ENCODE data around the gene DEFB123. TPM values are rescaled to one million over a fixed set of nuclear protein-coding genes. Genes with fewer than 3 reads are reported as not detected.

The DEFB123 gene, protein sequence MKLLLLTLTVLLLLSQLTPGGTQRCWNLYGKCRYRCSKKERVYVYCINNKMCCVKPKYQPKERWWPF
- total RNA-seq = not detected in 2 replicates

DNA sequence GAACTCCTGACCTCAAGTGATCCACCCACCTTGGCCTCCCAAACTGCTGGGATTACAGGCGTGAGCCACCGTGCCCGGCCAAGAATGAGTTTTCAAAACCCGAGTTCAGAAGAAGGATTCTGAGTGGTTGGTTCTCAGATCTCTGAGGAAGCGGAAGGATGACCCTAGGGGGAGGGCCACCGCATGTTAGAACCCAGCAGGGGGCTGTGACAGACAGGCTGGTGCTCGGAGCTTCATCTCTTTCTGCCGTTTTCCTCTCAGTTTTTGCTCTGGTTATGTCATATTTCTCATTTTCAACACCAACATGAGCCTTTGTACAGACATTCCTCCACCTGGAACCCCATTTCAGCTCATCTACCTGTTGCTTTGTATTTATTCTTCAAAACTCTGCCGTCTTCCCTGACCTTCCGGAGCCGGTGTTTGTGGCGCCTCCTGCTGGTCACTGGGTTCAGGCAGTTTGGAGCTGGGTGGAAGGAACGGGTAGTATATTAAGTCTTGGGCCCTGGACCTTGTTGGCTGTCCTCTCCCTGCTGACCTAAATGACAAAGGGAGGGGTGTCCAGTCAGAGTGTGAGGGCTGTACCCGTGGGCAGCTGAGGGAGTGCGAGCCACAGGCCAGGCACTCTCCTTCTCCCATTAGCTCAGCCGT lies at the start of gene DEFB123:
Gene DEFB123, plus strand, starts transcription at position 621 of the 648 bp plus-strand sequence. CDS start 67 bp downstream, outside the sequence.

DNA sequence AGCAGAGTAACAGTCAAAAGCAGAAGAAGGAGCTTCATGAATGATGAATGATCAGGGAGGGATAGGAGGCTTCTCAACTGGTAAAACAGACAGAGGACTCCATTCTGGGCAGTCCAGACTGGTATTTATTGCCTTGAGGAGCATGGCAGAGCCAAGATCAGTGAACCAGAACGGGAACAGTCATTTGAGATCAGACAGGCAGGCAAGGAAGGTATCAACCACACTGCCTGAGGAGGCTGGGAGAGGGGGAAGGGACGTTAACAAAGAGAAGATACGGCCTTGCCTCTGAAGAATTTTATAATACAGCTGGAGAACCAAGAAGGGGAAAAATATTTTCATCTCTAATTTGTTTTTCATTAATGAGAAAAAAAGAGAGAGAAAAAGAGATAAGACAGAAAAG lies 34.3 kb upstream of the DEFB123 start, which contains the start of gene DEFB121:
Gene DEFB121, minus strand, starts transcription at position 101 of the 400 bp plus-strand sequence. Its CDS starts 63 bp downstream, at position 38.

DNA sequence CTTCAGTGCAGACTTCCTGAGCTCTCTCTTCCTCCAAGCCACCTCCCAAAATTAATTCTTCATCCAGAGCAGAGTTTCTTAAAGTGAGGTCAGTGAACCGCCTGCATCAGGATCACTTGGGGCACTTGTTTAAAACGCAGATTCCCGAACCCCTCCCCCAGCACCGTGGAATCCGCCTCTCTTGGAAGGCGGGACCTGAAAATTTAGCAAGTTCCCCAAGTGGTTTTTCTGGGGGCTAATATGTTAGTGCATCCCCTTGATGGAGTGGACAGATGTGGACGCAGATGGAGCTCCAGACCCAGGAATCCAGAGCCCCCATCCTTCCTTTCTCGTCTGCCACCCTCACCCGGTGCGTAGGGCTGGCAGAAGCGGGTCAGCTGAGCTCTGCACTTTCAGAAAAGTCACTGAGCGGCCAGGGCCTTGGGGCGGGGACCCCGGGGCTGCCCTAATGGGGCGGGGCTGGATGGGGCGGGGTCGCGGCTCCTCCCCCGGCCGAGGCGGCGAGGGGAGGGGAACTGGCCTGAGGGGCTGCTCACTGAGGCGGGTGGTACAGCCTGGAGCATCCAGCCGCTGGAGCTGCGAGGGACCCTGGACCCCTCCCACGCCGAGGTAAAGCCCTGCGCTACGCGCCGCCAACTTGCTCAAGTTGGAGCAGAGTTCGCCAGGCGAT lies 34.5 kb downstream of the DEFB123 start, which contains the start of the genes DEFB124 and REM1:
Gene DEFB124, minus strand, starts transcription at position 370 of the 670 bp plus-strand sequence. CDS start 2,114 bp downstream, outside the sequence.
Gene REM1, plus strand, starts transcription at position 531 of the 670 bp plus-strand sequence. CDS start 1,158 bp downstream, outside the sequence.

Other genes with a start within 250 kb of the DEFB123 start
- not detected in 2 replicates for gene DEFB115, start 183.0 kb upstream of the DEFB123 start, total RNA-seq
- not detected in 2 replicates for gene DEFB116, start 132.0 kb upstream of the DEFB123 start, total RNA-seq
- not detected in 2 replicates for gene DEFB118, start 72.0 kb upstream of the DEFB123 start, total RNA-seq
- not detected in 2 replicates for gene DEFB119, start 50.0 kb upstream of the DEFB123 start, total RNA-seq
- not detected in 2 replicates for gene DEFB121, start 34.4 kb upstream of the DEFB123 start, total RNA-seq
- gene DEFB124, start 34.5 kb downstream of the DEFB123 start, total RNA-seq = not detected in 2 replicates
- gene REM1, start 34.7 kb downstream of the DEFB123 start, total RNA-seq = not detected in 2 replicates
- gene HM13, start 73.8 kb downstream of the DEFB123 start, total RNA-seq = 70.8 and 89.3 TPM in 2 replicates
- gene ID1, start 164.7 kb downstream of the DEFB123 start, total RNA-seq = 370 and 375 TPM in 2 replicates
- not detected in 2 replicates for gene COX4I2, start 197.3 kb downstream of the DEFB123 start, total RNA-seq